Measurements from ENCODE around the gene PTPN2.
A peak's percentile ranks its signal among the peaks of the same experiment; 100 is the strongest.
"Not testable (repeated sequence)": the region's sequence is repeated elsewhere in the genome, so short reads cannot be mapped to it uniquely, and the experiment has no call there.

PTPN2 gene

DNA sequence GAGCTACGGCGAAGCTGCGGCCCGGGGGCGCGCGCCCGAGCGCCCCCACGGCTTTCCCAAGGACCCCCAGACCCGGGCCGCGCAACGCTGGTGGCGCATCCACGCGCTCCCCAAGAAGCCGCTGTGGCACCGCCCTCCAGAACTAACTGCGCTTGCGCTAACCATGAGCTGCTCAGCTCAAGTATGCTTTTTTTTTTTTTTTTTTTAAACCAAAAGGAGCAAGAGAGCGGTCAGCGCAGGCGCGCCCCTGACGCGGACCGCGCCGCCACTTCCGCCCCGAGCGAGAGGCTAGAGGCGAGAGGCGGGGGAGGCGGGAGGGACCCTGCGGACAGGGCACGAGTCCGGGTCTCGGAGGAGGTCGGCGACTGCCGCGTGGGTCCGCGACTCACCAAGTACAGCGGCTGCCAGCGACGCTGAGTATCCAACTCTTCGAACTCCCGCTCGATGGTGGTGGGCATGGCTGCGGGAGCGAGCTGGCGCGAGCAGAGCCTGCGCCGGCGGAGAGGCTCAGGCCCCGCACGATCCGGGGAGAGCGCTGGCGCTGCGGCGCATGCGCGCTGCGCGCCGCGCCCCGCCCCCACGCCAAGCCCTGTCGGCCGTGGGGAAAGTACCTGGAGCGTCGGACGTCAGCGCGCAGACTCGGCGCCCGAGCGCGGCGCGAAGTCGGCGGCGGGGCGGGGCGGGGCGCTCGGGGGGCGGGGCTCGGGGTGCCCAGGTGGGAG is at the start of gene PTPN2:
TSS of gene PTPN2 (minus strand) at position 554 of the 722 bp plus-strand sequence. CDS start at position 458, 96 bp downstream.
- peak; percentile 74 for DNase-seq

DNA sequence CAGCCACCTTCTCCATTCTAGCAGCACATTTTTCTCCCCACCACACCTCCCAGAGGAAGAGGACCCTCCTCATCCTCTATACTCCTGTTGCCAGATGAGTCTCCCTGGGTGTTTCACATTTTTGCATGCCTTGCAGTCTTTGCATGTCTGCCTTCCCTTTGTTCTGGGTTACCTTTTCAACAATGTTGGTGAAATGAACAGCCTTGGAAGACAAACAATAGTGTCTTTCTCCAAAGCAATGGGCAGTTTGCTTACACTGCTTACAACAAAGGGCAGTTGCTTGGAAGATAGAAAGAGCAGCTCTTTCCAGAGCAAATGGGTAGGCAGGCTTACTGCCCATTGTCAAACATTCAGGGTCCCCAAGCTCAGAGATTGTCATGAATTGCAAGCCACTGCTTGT is 49.3 kb upstream of the PTPN2 start:
- DNase-seq = no peak

DNA sequence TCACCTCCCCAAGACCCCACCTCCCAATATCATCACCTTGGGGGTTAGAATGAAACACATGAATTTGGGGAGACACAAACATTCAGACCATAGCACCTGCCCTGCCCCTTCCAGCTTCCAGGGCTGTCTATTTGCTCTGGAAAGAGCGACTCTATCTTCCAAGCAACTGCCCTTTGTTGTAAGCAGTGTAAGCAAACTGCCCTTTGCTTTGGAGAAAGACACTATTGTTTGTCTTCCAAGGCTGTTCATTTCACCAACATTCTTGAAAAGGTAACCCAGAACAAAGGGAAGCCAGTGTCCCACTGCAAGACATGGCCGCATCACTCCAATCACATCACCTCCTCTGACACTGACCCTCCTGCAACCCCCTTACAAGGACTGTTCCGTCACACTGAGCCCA is 46.9 kb upstream of the PTPN2 start:
- no peak for DNase-seq

DNA sequence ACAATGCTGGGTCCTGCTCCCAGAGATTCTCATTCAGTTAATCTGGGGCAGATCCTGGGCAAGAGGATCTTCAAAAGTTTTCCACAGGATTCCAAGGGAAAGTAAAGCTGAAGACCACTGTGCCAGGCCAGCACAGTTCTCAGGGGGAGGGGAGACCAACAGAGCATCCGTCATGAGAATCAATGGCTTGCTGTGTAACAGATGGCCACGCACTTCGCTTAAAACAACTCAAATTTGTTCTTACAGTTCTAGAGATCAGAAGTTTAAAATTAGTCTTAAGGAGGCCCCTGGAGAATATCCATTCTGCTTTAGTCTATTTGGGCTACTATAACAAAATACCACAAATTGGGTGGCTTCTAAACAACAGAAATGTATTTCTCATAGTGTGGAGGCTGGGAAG is 46.3 kb upstream of the PTPN2 start:
- no peak for DNase-seq

DNA sequence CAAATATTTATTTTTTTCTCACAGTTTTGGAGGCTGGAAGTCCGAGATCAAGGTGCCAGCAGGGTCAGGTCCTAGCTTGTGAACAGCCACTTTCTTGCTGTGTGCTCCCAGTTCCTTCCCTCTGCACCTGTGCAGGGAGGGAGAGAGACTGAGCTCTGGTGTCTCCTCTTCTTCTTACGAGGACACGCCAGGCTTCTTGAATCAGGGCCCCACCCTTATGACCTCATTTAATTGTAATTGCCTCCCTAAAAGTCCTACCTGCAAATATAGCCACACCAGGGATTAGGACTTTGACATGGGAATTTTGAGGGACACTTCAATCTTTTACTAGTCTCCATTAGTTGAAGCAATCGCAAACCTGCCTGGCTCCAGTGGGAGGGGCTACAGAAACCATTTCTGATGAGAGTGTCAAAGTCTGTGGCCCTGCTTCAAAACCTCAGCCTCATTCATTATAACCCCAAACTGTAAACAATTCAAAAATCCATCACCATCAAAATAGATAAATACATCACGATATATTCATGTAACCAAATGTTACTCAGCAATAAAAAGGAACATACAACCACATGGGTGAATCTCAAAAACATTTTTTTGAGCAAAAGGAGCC is 45.5 kb upstream of the PTPN2 start:
- no peak for DNase-seq

DNA sequence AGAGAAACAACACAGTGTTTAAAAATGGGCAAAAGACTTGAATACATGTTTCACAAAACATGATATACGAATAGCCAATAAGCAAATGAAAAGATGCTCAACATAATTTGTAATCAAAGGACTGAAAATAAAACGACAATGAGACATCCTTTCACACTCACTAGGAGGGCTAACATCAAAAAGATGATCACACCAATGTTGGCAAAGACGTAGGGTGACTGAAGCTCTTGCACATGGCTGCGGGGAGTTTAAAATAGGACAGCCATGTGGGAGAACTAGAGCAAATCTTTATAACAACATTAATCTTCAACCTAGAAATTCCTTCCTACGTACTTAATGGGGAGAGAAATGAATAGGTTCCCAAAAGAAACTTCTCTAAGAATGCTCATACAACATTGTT is 44.6 kb upstream of the PTPN2 start:
- DNase-seq = no peak

DNA sequence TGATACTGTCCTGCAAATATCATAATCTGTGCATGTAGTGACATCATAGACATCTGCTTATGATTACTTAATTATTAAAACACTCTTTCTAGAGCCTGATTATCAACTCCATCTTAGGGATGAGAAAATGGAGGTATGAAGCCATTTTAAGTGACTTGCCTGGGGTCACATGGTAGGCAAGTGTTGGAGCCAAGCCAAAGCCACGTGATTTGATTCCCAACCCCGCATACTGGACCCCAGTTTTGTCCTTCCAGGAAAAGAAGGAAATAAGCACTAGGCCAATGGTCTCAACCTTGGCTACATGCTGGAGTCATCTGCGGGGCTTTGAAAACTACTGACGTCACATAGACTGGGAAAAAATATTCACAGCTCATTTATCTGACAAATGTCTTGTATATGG is 44.2 kb upstream of the PTPN2 start:
- no peak for DNase-seq

DNA sequence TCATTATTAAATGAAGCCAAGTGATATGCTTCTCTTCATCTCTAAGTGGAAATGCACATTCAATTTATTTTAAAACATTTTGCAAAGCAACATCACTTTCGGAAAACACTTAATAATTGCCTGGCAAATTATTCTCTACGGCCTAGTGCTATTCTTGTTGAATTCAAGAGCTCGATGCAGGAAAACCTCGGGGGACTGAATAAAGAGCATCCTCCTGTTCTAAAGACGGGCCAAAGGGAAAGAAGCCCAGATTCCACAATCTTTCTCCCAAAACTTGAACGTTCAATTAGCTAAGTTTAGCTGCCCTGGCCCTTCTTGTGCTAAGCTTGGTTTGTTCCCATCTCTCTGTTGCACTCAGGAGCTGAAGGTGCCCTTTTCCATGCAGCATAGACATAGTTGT is 40.6 kb upstream of the PTPN2 start:
- DNase-seq = no peak

DNA sequence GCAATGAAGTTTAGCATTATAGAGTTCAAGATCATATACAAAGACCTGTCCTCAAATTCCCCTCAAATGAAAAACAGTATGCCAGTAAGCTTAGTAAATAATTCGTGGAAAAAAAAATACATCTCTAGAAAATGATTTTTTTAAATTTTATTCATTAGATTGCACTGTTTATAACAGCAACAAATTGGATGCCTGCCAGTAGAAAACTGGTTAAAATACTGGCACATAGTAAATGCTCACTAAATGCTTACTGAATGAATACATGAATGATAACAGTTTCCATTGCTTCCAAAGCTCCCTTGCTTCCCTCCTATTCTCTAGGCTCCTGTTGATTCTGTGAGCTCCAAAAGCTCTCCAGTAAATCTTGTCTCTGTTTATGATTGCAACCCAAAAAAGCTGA is 38.2 kb upstream of the PTPN2 start:
- no peak for DNase-seq

DNA sequence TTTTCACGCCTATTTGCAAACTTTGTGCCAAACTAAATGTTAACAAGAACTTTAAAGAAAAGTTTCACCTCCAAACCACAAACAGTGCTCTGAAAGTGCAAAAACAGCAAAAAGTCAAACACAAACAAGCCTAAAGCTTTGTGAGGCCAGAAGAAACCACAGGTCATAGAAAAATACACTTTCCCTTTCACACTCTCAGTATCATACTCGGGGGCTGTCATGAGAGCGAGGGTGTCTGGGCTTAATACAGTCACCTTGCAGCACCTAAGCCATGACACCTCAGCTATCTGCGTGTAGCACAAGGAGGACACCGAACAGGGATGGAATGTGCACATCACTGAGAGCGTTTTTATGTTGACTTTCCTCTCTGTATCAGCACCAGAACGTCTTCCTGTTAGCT is 37.1 kb upstream of the PTPN2 start:
- peak; percentile 15 for DNase-seq

DNA sequence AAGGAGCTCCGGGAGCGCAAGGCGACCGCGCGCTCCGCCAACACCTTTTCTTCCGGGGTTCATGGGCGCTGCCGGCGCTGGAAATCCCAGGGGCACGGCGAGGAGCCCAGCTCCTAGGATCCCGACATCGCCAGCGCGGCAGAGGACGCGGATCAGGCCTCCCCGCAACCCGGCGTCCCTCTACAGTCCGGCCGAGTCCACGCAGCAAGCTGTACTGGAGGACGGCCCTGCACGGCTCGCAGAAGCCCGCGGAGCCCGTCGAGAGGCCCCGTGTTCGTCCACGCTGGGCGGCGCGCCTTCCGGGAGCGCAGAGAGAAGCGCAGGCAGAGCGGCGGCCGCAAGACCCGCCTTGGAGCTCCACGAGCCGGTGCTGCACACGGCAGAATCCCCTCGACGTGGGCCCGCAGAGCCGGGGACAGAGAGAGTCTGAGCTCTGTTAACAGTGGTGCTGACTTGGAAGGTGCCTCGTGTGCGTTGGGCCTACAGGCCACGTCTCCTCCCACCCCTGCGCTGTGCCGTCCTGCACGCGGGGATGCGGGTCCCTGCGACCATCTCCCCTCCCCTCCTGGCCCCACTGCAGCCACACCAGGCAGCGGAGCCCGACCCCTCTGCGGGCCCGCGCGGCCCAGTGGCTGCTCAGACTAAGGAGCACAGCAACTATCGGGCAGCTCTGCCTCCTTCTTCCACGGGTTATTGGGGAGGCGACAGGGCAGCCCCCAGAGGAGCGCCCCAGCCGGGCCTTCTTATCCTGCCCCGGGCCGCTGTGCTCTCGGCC is 28.1 kb upstream of the PTPN2 start:
- no peak for DNase-seq

DNA sequence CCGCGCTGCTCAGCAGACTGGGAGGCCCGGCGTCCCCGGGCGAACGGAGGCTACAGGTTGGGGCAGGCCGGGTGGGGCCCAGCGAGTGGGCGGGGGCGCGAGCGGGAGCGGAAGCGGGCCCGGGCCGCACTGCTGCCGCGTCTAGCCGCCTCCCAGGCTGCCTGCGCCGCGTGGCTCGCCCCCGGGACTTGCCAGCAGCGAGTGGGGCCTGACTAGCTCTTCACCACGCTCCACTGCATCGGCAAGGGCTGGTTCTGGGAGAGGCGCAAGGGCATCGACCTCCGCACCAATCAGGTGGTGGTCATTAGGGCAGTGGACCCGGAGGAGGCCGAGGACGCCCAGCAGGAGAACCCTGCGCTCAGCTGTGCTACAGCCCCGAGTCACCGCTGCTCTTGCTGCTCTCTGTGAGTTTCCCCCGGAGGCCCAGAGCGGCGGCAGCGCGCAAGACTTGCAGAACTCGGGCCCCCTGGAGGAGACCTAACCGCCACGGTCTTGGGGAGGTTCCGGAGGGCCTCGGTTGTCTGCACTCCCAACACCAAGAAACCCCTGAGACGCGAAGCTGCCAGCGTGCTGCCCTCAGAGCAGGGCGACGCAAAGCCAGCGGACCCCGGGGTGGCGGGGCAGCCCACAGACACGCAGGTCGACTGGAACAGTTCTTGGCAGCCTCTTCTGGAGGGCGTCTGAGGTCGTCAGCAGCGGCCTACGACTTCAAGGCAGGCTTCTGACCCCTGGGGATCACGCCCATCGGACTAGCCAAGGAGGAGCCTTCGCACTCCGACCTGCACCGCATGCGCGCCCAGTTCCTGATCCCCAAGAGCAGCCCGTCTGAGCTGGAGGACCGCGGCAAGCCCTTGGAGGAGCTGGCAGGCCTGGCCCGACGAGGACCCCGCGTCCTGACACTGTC is 27.2 kb upstream of the PTPN2 start:
- DNase-seq = no peak

DNA sequence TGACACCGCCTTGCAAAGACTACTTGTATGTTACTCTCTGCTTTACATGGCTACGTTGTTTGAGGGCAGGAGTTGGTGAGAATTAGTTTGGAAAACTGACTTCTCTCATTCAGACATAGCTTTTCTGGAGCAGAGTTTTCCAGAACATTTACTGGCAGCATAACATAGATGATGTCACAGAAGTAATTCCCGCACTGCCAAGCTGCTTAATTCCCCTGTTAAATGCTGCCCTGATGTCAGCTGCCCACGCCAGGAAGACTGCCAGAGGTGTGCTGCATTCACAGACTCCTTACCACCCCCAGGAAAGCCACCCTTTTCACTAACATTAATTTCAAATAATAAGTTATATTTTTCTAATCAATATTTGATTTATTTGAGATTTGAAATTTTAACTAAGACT is 24.7 kb upstream of the PTPN2 start:
- no peak for DNase-seq

DNA sequence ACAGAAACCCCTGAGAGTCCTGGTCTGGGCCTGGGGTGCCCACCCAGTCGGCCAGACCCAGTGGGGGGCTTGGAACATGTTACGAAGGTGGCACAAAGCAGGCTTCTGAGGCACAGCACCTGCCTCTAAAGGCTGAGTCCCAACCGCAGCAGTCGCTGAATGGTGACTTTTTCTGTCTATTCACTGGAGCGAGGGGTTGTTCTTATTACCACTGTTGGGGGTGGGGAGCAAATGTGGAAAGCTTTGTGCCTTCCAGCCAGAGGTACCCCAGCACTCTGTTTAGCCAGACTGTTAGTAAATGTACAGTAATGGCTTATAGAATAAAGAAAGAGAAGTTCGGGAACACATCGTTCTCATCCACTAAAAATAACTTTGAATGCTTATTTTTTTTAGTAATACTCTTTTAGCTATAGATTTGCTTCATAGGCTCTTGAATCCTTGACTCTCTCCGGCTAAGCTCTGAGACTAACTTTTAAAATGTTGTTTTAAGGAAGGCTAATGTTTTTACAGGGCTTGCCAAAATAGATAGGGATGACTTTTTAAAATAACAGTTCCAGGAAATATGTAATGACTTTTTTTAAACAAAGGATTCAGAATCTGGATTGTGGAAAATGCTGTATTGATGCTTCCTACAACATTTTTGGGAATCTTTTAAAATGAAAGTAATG is 23.4 kb upstream of the PTPN2 start:
- no peak for DNase-seq

DNA sequence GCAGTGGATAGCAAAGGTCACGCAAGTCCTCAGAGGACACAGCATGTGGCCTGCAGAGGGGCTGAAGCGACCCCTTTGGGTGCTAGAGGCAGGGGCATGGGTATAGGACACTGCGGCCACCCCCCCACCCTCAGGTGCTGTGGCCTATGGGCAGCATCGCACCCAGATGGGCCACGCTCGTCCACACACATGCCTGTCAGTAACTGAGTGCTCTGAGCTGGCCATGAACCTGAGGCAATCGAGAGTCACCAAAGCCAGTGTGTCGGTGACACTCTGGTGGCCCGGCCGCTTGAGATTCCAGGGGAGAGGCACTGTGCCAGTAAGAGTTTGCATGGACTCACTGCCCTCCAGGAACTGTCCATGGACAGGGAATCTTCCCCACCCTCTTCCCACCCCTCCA is 22.7 kb upstream of the PTPN2 start:
- no peak for DNase-seq

DNA sequence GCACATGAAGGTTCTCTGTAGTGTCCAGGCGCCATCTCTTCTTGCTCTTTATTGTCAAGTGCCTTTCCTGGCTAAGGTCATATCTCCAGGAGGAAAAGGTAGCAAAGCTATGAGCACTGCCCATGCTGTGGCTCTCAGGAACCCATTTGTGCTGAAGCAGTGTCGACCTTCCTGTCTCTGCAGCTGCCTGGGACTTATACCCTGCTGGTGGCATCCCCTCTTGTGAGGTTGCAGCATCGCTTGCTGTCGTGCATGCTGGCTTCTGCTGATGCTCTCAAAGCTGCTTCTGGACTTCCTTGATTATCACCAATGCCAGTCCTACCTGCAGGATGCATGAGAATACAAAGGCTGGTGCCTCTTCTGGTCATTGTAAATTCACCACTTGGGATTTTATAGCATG is 22.1 kb upstream of the PTPN2 start:
- DNase-seq = no peak

DNA sequence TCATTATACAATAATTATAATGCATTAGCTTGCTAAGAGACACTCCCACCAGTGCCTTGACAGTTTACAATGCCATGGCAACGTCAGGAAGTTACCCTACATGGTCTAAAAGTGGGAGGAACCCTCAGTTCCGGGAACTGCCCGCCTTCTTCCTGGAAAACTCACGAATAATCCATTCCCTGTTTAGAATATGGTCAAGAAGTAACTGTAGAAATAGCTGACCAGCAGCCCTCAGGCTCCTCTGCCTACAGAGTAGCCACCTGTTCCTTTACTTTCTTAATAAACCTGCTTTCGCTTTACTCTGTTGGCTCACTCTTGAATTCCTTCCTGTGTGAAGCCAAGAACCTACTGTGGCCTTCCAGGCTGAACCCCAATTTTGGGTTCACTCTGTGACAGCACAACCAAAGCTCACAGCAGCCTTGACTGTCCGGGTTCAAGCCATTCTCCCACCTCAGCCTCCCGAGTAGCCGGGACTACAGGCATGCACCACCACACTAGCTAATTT is 20.0 kb upstream of the PTPN2 start:
- DNase-seq = no peak

DNA sequence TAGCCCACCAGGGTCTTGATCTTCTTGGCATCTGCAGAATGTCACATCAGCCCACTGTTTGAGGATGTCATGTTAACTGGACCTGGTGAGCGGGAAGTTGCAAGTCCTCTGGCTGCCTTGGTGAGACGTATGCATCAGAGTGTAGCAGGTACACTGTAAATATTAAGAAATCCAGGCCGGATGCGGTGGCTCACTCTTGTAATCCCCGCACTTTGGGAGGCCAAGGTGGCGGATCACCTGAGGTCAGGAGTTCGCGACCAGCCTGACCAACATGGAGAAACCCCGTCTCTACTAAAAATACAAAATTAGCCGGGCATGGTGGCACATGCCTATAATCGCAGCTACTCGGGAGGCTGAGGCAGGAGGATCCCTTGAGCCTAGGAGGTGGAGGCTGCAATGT is 17.2 kb upstream of the PTPN2 start:
- not testable (repeated sequence) for DNase-seq

DNA sequence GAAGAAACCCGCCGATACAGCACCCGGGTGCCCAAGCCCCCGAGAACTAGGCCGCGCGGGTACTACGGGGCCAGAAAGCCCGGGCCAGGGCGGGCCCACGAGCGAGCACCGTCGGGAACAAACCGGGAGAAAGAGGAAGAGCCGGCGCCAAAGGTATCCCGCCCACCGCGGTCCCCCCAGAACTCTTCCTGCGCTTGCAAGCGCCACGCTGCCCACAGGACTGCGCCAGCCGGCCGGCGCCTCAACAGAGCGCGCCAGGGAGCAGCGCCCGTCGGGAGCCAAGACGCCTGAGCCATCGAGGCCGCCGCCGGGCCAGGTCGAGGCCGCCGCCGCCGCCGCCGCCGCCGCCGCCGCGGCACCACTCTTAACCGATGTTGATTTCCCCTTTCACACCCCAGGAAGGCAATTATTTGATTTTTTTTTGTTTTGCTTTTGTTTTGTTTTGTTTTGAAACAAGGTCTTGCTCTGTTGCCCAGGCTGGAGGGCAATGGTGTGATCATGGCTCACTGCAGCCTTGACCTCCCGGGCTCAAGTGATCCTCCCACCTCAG is 12.8 kb upstream of the PTPN2 start:
- DNase-seq = not testable (repeated sequence)

DNA sequence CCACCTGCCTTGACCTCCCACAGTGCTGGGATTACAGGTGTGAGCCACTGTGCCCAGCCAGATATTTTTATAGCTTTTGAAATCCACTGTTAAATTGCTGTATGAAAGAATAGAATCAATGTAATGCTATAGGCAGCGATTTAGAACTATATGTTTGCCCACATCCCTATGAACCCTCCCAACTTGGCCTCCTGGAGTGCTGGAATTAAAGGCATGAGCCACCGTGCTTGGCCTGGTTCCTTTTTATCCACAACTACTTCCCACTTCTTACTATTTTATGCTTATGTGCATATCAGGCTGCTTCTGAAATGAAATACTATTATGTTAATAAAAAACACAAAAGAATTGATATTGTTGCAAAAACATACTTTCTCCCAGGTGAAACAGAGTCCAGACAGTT is 11.6 kb upstream of the PTPN2 start:
- DNase-seq = no peak

DNA sequence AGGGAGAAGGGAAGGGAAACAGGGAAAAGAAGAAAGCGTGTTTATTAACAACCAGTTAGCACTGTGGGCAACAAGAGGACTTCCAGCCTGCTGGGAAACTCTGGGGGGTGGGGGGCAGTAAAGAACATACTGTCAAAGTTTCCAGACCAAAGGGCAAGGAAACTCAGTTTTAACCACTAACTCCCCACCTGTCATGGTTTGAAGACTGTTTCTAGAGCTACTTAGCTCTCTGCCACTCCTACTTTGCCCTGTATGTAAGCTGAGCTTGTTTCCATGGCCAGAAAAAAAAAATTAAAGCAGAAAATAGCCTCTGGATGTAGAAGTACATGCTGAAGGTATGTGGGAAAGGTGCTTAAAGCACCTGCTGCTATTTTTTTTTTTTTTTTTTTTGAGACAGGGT is 11.0 kb upstream of the PTPN2 start:
- DNase-seq = no peak

DNA sequence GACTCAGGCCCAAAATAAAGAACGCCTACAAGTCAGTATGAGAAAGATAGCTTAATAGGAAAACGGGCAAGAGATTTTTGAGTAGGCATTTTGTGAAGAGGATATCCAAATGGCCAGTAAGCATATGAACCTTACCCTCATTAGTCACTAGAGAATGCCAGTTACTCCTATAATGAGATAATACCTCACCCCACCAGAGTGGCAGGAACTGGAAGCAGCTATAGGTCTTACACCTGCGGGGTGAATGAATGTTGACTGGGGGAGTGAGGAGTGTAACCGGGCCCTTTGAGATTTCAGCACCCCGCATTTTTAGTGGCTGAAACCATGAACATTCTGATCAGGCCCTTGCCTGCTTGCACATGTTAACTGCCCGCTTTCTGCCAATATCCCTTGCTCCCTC is 7.5 kb upstream of the PTPN2 start:
- no peak for DNase-seq
